ENCODE data around the gene ENHO. TPM values are rescaled to one million over a fixed set of nuclear protein-coding genes. Genes with fewer than 3 reads are reported as not detected.

The ENHO gene
- total and polyA plus RNA-seq, 2 of the 8 experiments (the other 6 are each of a cell fraction or from before 2014, with no cell fraction given): 12.2 to 49.4 TPM

DNA sequence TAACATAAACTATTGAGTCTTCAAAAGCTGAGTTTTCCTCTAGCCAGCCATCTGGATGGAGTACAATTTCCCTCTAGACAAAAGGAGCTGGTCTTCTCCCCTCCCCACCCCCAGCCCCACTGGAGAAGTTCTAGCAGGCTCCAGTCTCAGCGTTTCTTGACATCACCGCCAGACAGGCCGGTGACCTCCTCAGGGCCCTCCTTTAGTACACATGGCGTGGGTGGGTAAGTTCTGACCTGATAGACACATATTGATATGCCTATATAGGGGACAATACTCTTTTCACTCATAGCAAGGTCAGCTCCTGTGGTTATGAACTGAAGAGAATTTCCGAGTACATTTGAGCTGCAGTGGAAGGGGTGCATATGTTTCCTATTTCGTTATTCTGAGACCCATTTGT lies 37.0 kb downstream of the ENHO start:
- Histone ChIP-seq H3K27me3 (replicated peaks in 1 of 4; ENCODE audit: control insufficient read depth in 3 of 4, extremely low read depth in 1 of 4, insufficient read depth in 3 of 4, low read length in 3 of 4) (no peaks in the 10 kb centered on the region), H3K4me3 (ENCODE audit: extremely low read depth in 1 of 4, insufficient read depth in 2 of 4, low read depth in 3 of 4, low read length in 4 of 4) (no peak overlapping the region), H4K20me1 (replicated peaks in 1 of 2; ENCODE audit: control insufficient read depth in 1 of 2, insufficient read depth in 2 of 2, low read length in 2 of 2) (no peaks in the 10 kb centered on the region), H3K4me2 (ENCODE audit: insufficient read depth in 1 of 2, low read depth in 2 of 2, low read length in 2 of 2) (no peak overlapping the region), H4K8ac (ENCODE audit: extremely low read depth, insufficient read depth, low read length) (no peak overlapping the region), H2BK120ac (replicated peaks; ENCODE audit: low read depth, low read length) (no peak overlapping the region), H3K56ac (replicated peaks; ENCODE audit: insufficient read length, low read depth, low read length) (no peak overlapping the region), H3K27ac (ENCODE audit: low read depth, low read length) (no peak overlapping the region), H2BK15ac (ENCODE audit: low read length) (no peak overlapping the region), H2BK20ac (ENCODE audit: low read length) (no peak overlapping the region), H3K23ac (ENCODE audit: insufficient read length) (no peak overlapping the region), H3K79me1 (ENCODE audit: low read depth, low read length) (no peaks in the 10 kb centered on the region), H2AK5ac (ENCODE audit: low read depth, low read length) (no peak overlapping the region), H3K18ac (ENCODE audit: extremely low read depth, low read length) (no peak overlapping the region), H3K9ac (replicated peaks in 1 of 4; ENCODE audit: extremely low read depth in 1 of 4, low read depth in 3 of 4, low read length in 3 of 4) (no peak overlapping the region), H2BK5ac (ENCODE audit: low read depth, low read length) (no peak overlapping the region), H3K4me1 (replicated peaks in 1 of 4; ENCODE audit: control insufficient read depth in 3 of 4, insufficient read depth in 4 of 4, low read length in 3 of 4) (no peaks in the 10 kb centered on the region), H4K91ac (replicated peaks; ENCODE audit: insufficient read length, low read length) (no peak overlapping the region), H3K4ac (replicated peaks; ENCODE audit: insufficient read length, low read depth, low read length) (no peak overlapping the region), H3K36me3 (ENCODE audit: control insufficient read depth in 2 of 4, insufficient read depth in 4 of 4, low read length in 3 of 4) (no peaks in the 10 kb centered on the region), H3K9me3 (ENCODE audit: insufficient read depth in 2 of 2, low read depth in 1 of 2, low read length in 1 of 2) (peaks cover 0 to 3% of the 10 kb centered on the region in 2 experiments; a peak in 1 of 4 replicates), H2AFZ (ENCODE audit: low read length) (no peak overlapping the region), H3K79me2 (ENCODE audit: control insufficient read depth in 1 of 2, insufficient read depth in 2 of 2, low read length in 2 of 2) (no peaks in the 10 kb centered on the region), H3K23me2 (ENCODE audit: low read depth, low read length) (no peaks in the 10 kb centered on the region), H2BK12ac (ENCODE audit: low read depth, low read length) (no peak overlapping the region), H3K14ac (ENCODE audit: insufficient read length) (no peak overlapping the region), H4K5ac (ENCODE audit: insufficient read length, low read depth, low read length) (no peak overlapping the region)
- FAIRE-seq: no peak
- 87% methylated on average over 6 of the region's 6 CpGs; no CpG with 5 or more reads in 1 of the 2 experiments for WGBS, 2 experiments (ENCODE audit: extremely low coverage in 1 of 2, insufficient coverage in 1 of 2, insufficient read length in 1 of 2, insufficient replicate concordance in 2 of 2, low coverage in 1 of 2, low lambda C conversion rate in 2 of 2, missing lambda C conversion rate in 1 of 2)
- no peak for DNase-seq (ENCODE audit: low read depth in 1 of 2, low spot score in 2 of 2)
- ChIA-PET CTCF (ENCODE audit: partially characterized antibody) (interaction anchor here (0.9 to 2.6 kb wide), 4 partner anchors 9 to 77 kb away, joined by 3 to 14 read pairs (median 4); no protein-coding TSS in a partner anchor), POLR2A (ENCODE audit: partially characterized antibody) (no interaction called here)
- TF ChIP-seq, protein P1, sequence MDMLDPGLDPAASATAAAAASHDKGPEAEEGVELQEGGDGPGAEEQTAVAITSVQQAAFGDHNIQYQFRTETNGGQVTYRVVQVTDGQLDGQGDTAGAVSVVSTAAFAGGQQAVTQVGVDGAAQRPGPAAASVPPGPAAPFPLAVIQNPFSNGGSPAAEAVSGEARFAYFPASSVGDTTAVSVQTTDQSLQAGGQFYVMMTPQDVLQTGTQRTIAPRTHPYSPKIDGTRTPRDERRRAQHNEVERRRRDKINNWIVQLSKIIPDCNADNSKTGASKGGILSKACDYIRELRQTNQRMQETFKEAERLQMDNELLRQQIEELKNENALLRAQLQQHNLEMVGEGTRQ (IDR thresholded peaks at IDR 0.05; ENCODE audit: low read length): no peak
